K562 (cell line): Measurements from ENCODE around the gene ZBTB8B. TPM values are rescaled to one million over a fixed set of nuclear protein-coding genes. Genes with fewer than 3 reads are reported as not detected.

Experiments
- ESRRA ChIP-seq: fragments of 450-650 bp; IDR thresholded peaks from 2 replicates; pipeline ENCODE4 v1.6.1; 2014; ENCODE audit warnings: low read depth, mild to moderate bottlenecking, moderate library complexity, borderline replicate concordance
- HDAC6 ChIP-seq: IDR thresholded peaks from 2 replicates; pipeline ENCODE4 v1.6.1; 2012; ENCODE audit warnings: low read depth, mild to moderate bottlenecking, control low read depth, inconsistent platforms, low read length, moderate library complexity
- HDGF ChIP-seq: fragments of 450-650 bp; IDR thresholded peaks from 2 replicates; pipeline ENCODE4 v1.6.1; 2016
- HSF4 ChIP-seq: fragments of 250-450 bp; sonication (Bioruptor Pico); IDR thresholded peaks from 2 replicates; pipeline ENCODE4 v2.1.2; 2022; ENCODE audit warnings: mild to moderate bottlenecking, moderate library complexity, borderline replicate concordance
- KDM5B ChIP-seq: fragments of 200-600 bp; sonication (generic); IDR thresholded peaks from 2 replicates; pipeline ENCODE4 v1.6.1; 2012; ENCODE audit warnings: low read depth, mild to moderate bottlenecking, moderate library complexity, low read length, control low read depth, inconsistent platforms; ENCODE audit not compliant: insufficient replicate concordance
- MAFG ChIP-seq: fragments of 450-650 bp; conservative IDR thresholded peaks from 2 replicates; pipeline ENCODE4 v1.6.1; 2016; ENCODE audit warnings: missing genetic modification characterization, missing compliant biosample characterization
- MECOM ChIP-seq: fragments of 250-450 bp; sonication (Bioruptor Pico); IDR thresholded peaks from 2 replicates; pipeline ENCODE4 v1.8.0; 2022; ENCODE audit warnings: inconsistent platforms
- TEAD2 ChIP-seq: fragments of 450-650 bp; IDR thresholded peaks from 2 replicates; pipeline ENCODE4 v1.6.1; 2016; ENCODE audit warnings: missing genetic modification characterization, control low read depth, missing compliant biosample characterization
- ZNF444 ChIP-seq: fragments of 250-450 bp; sonication (Bioruptor Pico); IDR thresholded peaks from 2 replicates; pipeline ENCODE4 v1.4.0; 2020; ENCODE audit warnings: mild to moderate bottlenecking, moderate library complexity
- polyA plus RNA-seq, 8 experiments: library from polyadenylated mRNA; depleted of rRNA in 4 of 8; stranded (reverse) in 5 of 8; unstranded in 3 of 8; fragments of >200 nt; fragmentation: Nextera tagmentation in 2 of 8; fragmentation: Illumina TruSeq in 1 of 8; extraction: Ambion mirVana in 2 of 8; extraction: Trizol in 1 of 8; gene quantifications; 2 replicates each; pipeline versions ENCODE4 v1.2.1 to v1.2.3, GENCODE V29; 2011 to 2014; ENCODE audit warnings: inconsistent platforms in 1 of 8, missing spikeins in 1 of 8
- total RNA-seq, 7 experiments: library from RNA; depleted of rRNA in 6 of 7; stranded (reverse); fragments of >200 nt in 6 of 7; fragmentation: Illumina TruSeq in 2 of 7; extraction: Trizol in 2 of 7; gene quantifications; 2 replicates each; pipeline versions ENCODE4 v1.2.1 to v1.2.3, GENCODE V29; 2011 to 2021; ENCODE audit warnings: low replicate concordance in 1 of 7
- TF ChIP-seq, protein P1 (sequence below), 2 experiments: fragments of 450-650 bp in 1 of 2; IDR thresholded peaks; 2 replicates each; pipeline ENCODE4 v1.6.1; 2011 to 2017; ENCODE audit warnings: low read depth in 2 of 2, antibody characterized with exemption in 1 of 2, borderline replicate concordance in 1 of 2, low read length in 1 of 2, mild to moderate bottlenecking in 1 of 2, mixed read lengths in 1 of 2; ENCODE audit not compliant: control insufficient read depth in 1 of 2
- TF ChIP-seq, protein P2 (sequence below): sonication (generic); formaldehyde crosslinking; IDR thresholded peaks from 2 replicates; pipeline ENCODE4 v1.8.0; 2022; ENCODE audit warnings: mild to moderate bottlenecking, low read depth, missing genetic modification reagents
- TF ChIP-seq, protein P3 (sequence below): fragments of 250-450 bp; sonication (Bioruptor Pico); IDR thresholded peaks from 2 replicates; pipeline ENCODE4 v1.9.0; 2021; ENCODE audit warnings: mild to moderate bottlenecking, inconsistent platforms
- TF ChIP-seq, protein P4 (sequence below), 2 experiments: IDR thresholded peaks; 2 replicates each; pipeline ENCODE4 v1.6.1; 2012; ENCODE audit warnings: improper control_type of control experiment in 2 of 2, low read depth in 2 of 2, low read length in 2 of 2, borderline replicate concordance in 1 of 2

Gene ZBTB8B
- total and polyA plus RNA-seq, 9 of the 15 experiments (the other 6 are each of a cell fraction or from before 2014, with no cell fraction given) = not detected

DNA sequence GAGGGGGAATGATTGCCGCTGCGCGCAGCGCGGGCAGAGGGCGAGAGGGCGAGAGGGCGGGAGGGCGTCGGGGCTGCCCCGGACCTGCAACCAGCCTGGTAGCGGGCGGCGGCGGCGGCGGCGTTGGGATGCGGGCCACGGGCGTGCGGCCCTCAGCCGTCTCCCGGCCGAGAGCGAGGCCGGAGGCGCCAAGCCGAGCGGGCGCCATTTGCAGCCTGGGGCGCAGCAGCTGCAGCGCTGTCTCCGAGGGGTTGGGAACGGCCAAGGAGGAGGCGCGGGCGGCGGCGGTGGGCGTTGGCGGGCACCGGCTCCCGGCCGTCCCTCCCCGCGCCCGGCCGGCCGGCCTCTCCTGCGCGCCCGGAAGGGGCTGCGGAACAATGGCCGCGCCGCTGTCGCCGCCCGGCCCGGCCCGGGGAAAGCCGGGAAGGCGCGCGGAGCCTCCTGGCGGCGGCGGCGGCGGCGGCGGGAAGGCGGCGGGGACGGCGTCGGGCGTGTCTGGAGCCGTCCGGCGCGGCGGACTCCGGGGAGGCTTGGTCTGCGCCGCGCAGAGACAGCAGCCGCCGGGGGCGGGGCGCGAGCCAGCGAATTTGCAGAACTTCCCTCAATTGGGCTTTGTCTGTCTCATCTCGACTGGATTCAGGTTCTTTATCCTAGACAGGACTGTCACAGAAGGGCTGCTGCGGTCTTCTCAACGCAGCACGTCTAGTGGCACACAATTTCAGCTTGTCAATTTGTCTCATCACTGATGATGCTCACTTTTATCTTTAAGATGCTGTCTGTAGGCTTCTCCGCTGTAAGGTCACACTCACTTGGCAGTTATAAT lies 35.7 kb downstream of the ZBTB8B start (continued):
- no peak for TF ChIP-seq KDM5B
- TF ChIP-seq ESRRA = no peak
- TF ChIP-seq HSF4 (CRISPR knock-in tag) = no peak
- TF ChIP-seq, protein P1, sequence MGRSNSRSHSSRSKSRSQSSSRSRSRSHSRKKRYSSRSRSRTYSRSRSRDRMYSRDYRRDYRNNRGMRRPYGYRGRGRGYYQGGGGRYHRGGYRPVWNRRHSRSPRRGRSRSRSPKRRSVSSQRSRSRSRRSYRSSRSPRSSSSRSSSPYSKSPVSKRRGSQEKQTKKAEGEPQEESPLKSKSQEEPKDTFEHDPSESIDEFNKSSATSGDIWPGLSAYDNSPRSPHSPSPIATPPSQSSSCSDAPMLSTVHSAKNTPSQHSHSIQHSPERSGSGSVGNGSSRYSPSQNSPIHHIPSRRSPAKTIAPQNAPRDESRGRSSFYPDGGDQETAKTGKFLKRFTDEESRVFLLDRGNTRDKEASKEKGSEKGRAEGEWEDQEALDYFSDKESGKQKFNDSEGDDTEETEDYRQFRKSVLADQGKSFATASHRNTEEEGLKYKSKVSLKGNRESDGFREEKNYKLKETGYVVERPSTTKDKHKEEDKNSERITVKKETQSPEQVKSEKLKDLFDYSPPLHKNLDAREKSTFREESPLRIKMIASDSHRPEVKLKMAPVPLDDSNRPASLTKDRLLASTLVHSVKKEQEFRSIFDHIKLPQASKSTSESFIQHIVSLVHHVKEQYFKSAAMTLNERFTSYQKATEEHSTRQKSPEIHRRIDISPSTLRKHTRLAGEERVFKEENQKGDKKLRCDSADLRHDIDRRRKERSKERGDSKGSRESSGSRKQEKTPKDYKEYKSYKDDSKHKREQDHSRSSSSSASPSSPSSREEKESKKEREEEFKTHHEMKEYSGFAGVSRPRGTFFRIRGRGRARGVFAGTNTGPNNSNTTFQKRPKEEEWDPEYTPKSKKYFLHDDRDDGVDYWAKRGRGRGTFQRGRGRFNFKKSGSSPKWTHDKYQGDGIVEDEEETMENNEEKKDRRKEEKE (IDR thresholded peaks at IDR 0.05; ENCODE audit: borderline replicate concordance in 1 of 2, control insufficient read depth in 1 of 2, low read depth in 2 of 2, low read length in 1 of 2) = no peak
- TF ChIP-seq, protein P2, sequence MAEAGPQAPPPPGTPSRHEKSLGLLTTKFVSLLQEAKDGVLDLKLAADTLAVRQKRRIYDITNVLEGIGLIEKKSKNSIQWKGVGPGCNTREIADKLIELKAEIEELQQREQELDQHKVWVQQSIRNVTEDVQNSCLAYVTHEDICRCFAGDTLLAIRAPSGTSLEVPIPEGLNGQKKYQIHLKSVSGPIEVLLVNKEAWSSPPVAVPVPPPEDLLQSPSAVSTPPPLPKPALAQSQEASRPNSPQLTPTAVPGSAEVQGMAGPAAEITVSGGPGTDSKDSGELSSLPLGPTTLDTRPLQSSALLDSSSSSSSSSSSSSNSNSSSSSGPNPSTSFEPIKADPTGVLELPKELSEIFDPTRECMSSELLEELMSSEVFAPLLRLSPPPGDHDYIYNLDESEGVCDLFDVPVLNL = no peak
- no peak for TF ChIP-seq HDAC6
- no peak for TF ChIP-seq MAFG (tag)
- no peak for TF ChIP-seq ZNF444
- TF ChIP-seq, protein P3, sequence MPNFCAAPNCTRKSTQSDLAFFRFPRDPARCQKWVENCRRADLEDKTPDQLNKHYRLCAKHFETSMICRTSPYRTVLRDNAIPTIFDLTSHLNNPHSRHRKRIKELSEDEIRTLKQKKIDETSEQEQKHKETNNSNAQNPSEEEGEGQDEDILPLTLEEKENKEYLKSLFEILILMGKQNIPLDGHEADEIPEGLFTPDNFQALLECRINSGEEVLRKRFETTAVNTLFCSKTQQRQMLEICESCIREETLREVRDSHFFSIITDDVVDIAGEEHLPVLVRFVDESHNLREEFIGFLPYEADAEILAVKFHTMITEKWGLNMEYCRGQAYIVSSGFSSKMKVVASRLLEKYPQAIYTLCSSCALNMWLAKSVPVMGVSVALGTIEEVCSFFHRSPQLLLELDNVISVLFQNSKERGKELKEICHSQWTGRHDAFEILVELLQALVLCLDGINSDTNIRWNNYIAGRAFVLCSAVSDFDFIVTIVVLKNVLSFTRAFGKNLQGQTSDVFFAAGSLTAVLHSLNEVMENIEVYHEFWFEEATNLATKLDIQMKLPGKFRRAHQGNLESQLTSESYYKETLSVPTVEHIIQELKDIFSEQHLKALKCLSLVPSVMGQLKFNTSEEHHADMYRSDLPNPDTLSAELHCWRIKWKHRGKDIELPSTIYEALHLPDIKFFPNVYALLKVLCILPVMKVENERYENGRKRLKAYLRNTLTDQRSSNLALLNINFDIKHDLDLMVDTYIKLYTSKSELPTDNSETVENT (CRISPR knock-in tag) = no peak
- TF ChIP-seq MECOM (CRISPR knock-in tag) = no peak
- no peak for TF ChIP-seq HDGF
- TF ChIP-seq, protein P4, sequence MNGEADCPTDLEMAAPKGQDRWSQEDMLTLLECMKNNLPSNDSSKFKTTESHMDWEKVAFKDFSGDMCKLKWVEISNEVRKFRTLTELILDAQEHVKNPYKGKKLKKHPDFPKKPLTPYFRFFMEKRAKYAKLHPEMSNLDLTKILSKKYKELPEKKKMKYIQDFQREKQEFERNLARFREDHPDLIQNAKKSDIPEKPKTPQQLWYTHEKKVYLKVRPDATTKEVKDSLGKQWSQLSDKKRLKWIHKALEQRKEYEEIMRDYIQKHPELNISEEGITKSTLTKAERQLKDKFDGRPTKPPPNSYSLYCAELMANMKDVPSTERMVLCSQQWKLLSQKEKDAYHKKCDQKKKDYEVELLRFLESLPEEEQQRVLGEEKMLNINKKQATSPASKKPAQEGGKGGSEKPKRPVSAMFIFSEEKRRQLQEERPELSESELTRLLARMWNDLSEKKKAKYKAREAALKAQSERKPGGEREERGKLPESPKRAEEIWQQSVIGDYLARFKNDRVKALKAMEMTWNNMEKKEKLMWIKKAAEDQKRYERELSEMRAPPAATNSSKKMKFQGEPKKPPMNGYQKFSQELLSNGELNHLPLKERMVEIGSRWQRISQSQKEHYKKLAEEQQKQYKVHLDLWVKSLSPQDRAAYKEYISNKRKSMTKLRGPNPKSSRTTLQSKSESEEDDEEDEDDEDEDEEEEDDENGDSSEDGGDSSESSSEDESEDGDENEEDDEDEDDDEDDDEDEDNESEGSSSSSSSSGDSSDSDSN (IDR thresholded peaks at IDR 0.05; ENCODE audit: borderline replicate concordance in 1 of 2, low read depth in 2 of 2, low read length in 2 of 2) = no peak; a peak in 1 of 4 replicates
- TF ChIP-seq TEAD2 (tag) = no peak
